HEK293 (cell line): Measurements from ENCODE around the gene MARK3.
A peak's percentile ranks its signal among the peaks of the same experiment; 100 is the strongest.

Source experiments
- CTCF ChIA-PET: fragments of 350-600 bp; formaldehyde crosslinking; extraction: SDS; loops from one replicate; lab custom pipeline; 2021; ENCODE audit warnings: antibody characterized with exemption; lab: Yijun Ruan, JAX
- POLR2A ChIA-PET: fragments of 300-600 bp; formaldehyde crosslinking; extraction: SDS; loops from one replicate; lab custom pipeline; 2020; ENCODE audit warnings: antibody characterized with exemption, inconsistent platforms; lab: Yijun Ruan, JAX
- H3K27ac ChIP-seq: fragments of 200-500 bp; sonication (Bioruptor generic); 2 replicates; pipeline ENCODE4 v1.5.1; 2014; ENCODE audit warnings: low read depth, low read length, control low read depth, inconsistent platforms; ENCODE audit errors: extremely low read depth
- H3K36me3 ChIP-seq, 2 experiments: fragments of 200-500 bp in 1 of 2; sonication (Bioruptor generic) in 1 of 2; 1 replicate in 1 of 2; 2 replicates in 1 of 2; pipeline ENCODE4 v1.5.1; 2014 to 2017; ENCODE audit warnings: inconsistent platforms in 2 of 2, low read length in 2 of 2; ENCODE audit not compliant: control insufficient read depth in 2 of 2, insufficient read depth in 1 of 2
- H3K4me1 ChIP-seq: fragments of 200-500 bp; sonication (Bioruptor generic); 2 replicates; pipeline ENCODE4 v1.5.1; 2014; ENCODE audit warnings: mild to moderate bottlenecking, low read length, inconsistent platforms; ENCODE audit not compliant: control insufficient read depth, insufficient read depth
- H3K4me3 ChIP-seq: 2 replicates; pipeline ENCODE4 v1.5.1; 2011; ENCODE audit warnings: low read depth, mild to moderate bottlenecking, control low read depth, low read length, moderate library complexity
- H3K9me3 ChIP-seq: fragments of 200-500 bp; sonication (Bioruptor generic); 2 replicates; pipeline ENCODE4 v1.5.1; 2014; ENCODE audit warnings: low read depth, low read length, inconsistent platforms; ENCODE audit not compliant: control insufficient read depth, insufficient read depth
- FEZF1 ChIP-seq: fragments of 450-650 bp; formaldehyde crosslinking; IDR thresholded peaks from 2 replicates; pipeline ENCODE4 v1.5.1; 2016; ENCODE audit warnings: missing biosample characterization, missing genetic modification characterization
- IKZF3 ChIP-seq: fragments of 450-650 bp; IDR thresholded peaks from 2 replicates; pipeline ENCODE4 v1.5.0; 2018; ENCODE audit warnings: missing biosample characterization, mild to moderate bottlenecking, missing genetic modification characterization, moderate library complexity
- KLF16 ChIP-seq: fragments of 450-650 bp; formaldehyde crosslinking; IDR thresholded peaks from 2 replicates; pipeline ENCODE4 v1.5.1; 2017; ENCODE audit warnings: missing biosample characterization, missing genetic modification characterization
- ZNF140 ChIP-seq: fragments of 450-650 bp; formaldehyde crosslinking; IDR thresholded peaks from 2 replicates; pipeline ENCODE4 v1.5.1; 2016; ENCODE audit warnings: missing biosample characterization, missing genetic modification characterization
- ZNF2 ChIP-seq: fragments of 450-650 bp; formaldehyde crosslinking; IDR thresholded peaks from 2 replicates; pipeline ENCODE4 v1.5.1; 2016; ENCODE audit warnings: missing biosample characterization, missing genetic modification characterization
- ZNF335 ChIP-seq: fragments of 450-650 bp; formaldehyde crosslinking; conservative IDR thresholded peaks from 2 replicates; pipeline ENCODE4 v1.5.1; 2016; ENCODE audit warnings: missing biosample characterization, missing genetic modification characterization
- ZNF366 ChIP-seq: fragments of 450-650 bp; formaldehyde crosslinking; conservative IDR thresholded peaks from 2 replicates; pipeline ENCODE4 v1.5.1; 2016; ENCODE audit warnings: missing biosample characterization, missing genetic modification characterization
- ZNF48 ChIP-seq: fragments of 450-650 bp; formaldehyde crosslinking; IDR thresholded peaks from 2 replicates; pipeline ENCODE4 v1.5.1; 2016; ENCODE audit warnings: missing biosample characterization, missing genetic modification characterization
- ZNF514 ChIP-seq: fragments of 450-650 bp; formaldehyde crosslinking; IDR thresholded peaks from 2 replicates; pipeline ENCODE4 v1.5.1; 2016; ENCODE audit warnings: missing biosample characterization, missing genetic modification characterization
- ZNF600 ChIP-seq: fragments of 450-650 bp; formaldehyde crosslinking; IDR thresholded peaks from 2 replicates; pipeline ENCODE4 v1.5.1; 2016; ENCODE audit warnings: missing biosample characterization, missing genetic modification characterization
- ZNF654 ChIP-seq: fragments of 450-650 bp; formaldehyde crosslinking; IDR thresholded peaks from 2 replicates; pipeline ENCODE4 v1.5.1; 2016; ENCODE audit warnings: low read depth, missing biosample characterization, missing genetic modification characterization
- ZNF660 ChIP-seq: fragments of 450-650 bp; IDR thresholded peaks from 2 replicates; pipeline ENCODE4 v1.5.1; 2018; ENCODE audit warnings: missing biosample characterization, mild to moderate bottlenecking, missing genetic modification characterization
- ZNF677 ChIP-seq: fragments of 450-650 bp; IDR thresholded peaks from 2 replicates; pipeline ENCODE4 v1.5.0; 2018; ENCODE audit warnings: missing biosample characterization, mild to moderate bottlenecking, missing genetic modification characterization, moderate library complexity
- ZSCAN30 ChIP-seq: fragments of 450-650 bp; IDR thresholded peaks from 2 replicates; pipeline ENCODE4 v1.5.1; 2018; ENCODE audit warnings: missing biosample characterization, mild to moderate bottlenecking, missing genetic modification characterization, moderate library complexity
- ZXDB ChIP-seq: fragments of 450-650 bp; formaldehyde crosslinking; IDR thresholded peaks from 2 replicates; pipeline ENCODE4 v1.5.1; 2016; ENCODE audit warnings: missing biosample characterization, missing genetic modification characterization
- TF ChIP-seq, protein P1 (sequence below): fragments of 450-650 bp; formaldehyde crosslinking; IDR thresholded peaks from 2 replicates; pipeline ENCODE4 v1.5.1; 2016; ENCODE audit warnings: missing biosample characterization, missing genetic modification characterization
- TF ChIP-seq, protein P2 (sequence below): fragments of 450-650 bp; formaldehyde crosslinking; IDR thresholded peaks from 2 replicates; pipeline ENCODE4; 2016; ENCODE audit warnings: missing biosample characterization, missing genetic modification characterization
- TF ChIP-seq, protein P3 (sequence below): fragments of 450-650 bp; formaldehyde crosslinking; IDR thresholded peaks from 2 replicates; pipeline ENCODE4 v1.5.1; 2017; ENCODE audit warnings: missing biosample characterization, missing genetic modification characterization

MARK3 gene

DNA sequence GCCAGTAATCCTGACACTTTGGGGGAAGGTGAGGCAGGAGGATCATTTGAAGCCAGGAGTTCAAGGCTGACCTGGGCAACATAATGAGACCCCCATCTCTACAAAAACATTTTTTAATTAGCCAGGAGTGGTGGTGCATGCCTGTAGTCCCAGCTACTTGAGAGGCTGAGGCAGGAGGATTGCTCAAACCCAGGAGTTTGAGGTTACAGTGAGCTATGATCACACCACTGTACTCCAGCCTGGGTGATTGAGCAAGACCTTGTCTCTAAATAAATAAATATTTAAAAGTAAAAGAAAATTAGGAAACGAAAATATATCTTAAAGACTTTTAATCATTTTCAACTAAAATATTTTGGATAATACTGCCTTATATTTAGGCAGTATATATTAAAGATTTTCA, 111.6 kb downstream of the MARK3 start:
- no peaks in the 10 kb centered on the region for H3K9me3 ChIP-seq
- no peaks in the 10 kb centered on the region for H3K4me1 ChIP-seq
- POLR2A ChIA-PET = no interaction called here
- no peak for TF ChIP-seq ZNF677
- no peak overlapping the region for H3K4me3 ChIP-seq
- CTCF ChIA-PET = interaction anchor here (0.6 to 1.2 kb wide), 2 partner anchors 10 to 528 kb away, joined by 3 read pairs; no protein-coding TSS in a partner anchor
- no peak overlapping the region for H3K27ac ChIP-seq
- H3K36me3 ChIP-seq = peaks cover 54 to 59% of the 10 kb centered on the region in 2 experiments

DNA sequence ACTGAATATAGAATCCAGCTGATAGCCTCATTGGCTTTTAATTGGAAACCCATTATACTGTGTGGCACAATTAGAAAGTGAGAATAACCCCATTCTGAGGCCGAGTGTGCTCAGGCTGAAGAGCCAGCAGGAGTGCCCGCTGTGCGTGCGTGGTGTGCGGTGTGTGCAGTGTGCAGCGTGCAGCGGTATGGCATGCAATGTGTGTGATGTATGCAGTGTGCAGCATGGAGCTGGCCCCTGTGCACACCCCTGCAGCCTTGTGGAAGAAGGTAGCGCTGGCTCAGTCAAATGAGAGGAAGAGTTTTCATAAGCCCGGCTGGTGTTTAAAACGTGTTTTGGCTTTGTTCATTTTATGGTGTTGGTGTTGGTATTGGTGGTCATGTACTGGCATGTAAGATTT, 114.5 kb downstream of the MARK3 start:
- POLR2A ChIA-PET = no interaction called here
- H3K4me3 ChIP-seq = no peak overlapping the region

DNA sequence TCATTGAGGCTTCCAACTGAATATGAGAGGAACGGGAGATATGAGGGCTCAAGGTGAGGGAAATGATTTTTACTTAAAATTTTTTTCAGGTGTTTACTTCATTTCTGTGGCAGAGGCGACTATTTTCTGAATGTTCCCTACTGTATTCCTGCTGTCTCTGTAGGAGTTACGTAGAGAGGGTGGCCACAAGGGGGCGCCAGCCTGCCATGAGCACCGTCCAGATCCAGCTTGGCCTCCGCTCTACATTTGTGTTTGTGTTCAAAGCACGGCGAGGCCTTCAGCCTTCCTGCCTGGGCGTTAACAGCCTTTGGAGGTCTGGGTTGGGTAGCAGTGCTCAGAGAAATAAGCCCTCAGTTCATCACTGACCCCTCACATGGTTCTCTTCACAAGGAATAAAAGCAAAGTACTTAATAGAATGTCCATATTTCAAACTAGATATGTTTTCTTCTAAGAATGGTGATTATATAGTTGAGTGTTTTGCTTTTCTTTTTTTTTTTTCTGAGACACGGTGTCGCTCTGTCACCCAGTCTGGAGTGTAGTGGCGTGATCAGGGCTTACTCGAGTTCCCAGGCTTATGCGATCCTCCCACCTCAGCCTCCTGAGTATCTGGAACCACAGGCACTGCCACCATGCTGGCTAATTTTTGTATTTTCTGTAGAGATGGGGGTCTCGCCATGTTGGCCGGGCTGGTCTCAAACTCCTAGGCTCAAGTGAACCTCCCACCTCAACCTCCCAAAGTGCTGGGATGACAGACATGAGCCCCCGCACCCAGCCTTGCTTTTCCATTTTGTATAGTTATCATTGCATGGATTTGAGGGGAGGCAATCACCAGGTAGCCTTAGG, 115.2 kb downstream of the MARK3 start:
- no peaks in the 10 kb centered on the region for H3K4me1 ChIP-seq
- H3K9me3 ChIP-seq = no peaks in the 10 kb centered on the region
- no peak overlapping the region for H3K4me3 ChIP-seq
- peaks cover 35 to 68% of the 10 kb centered on the region in 2 experiments for H3K36me3 ChIP-seq
- ChIA-PET POLR2A (no interaction called here), CTCF (interaction anchor here (0.6 to 3.8 kb wide), 15 partner anchors 8 to 192 kb away, joined by 3 to 25 read pairs (median 5); no protein-coding TSS in a partner anchor)
- TF ChIP-seq ZNF654 (tag by site-specific recombination) (peak; percentile 79), KLF16 (tag by site-specific recombination) (no peak), ZXDB (0 out of 2 replicates have a peak, but pooled peaks have one; percentile 19), ZNF48 (tag by site-specific recombination) (no peak), ZNF600 (tag by site-specific recombination) (peak; percentile 69), ZNF140 (no peak), ZNF335 (tag by site-specific recombination) (0 out of 2 replicates have a peak, but pooled peaks have one; percentile 15), ZSCAN30 (tag by site-specific recombination) (peak; percentile 82), ZNF660 (peak; percentile 81; the same call in 1 of the 2 replicates), ZNF2 (tag by site-specific recombination) (0 out of 2 replicates have a peak, but pooled peaks have one; percentile 51), FEZF1 (no peak), ZNF366 (0 out of 2 replicates have a peak, but pooled peaks have one; percentile 47)
- TF ChIP-seq, protein P1, sequence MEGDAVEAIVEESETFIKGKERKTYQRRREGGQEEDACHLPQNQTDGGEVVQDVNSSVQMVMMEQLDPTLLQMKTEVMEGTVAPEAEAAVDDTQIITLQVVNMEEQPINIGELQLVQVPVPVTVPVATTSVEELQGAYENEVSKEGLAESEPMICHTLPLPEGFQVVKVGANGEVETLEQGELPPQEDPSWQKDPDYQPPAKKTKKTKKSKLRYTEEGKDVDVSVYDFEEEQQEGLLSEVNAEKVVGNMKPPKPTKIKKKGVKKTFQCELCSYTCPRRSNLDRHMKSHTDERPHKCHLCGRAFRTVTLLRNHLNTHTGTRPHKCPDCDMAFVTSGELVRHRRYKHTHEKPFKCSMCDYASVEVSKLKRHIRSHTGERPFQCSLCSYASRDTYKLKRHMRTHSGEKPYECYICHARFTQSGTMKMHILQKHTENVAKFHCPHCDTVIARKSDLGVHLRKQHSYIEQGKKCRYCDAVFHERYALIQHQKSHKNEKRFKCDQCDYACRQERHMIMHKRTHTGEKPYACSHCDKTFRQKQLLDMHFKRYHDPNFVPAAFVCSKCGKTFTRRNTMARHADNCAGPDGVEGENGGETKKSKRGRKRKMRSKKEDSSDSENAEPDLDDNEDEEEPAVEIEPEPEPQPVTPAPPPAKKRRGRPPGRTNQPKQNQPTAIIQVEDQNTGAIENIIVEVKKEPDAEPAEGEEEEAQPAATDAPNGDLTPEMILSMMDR (tag by site-specific recombination) = peak; percentile 81
- TF ChIP-seq, protein P2, sequence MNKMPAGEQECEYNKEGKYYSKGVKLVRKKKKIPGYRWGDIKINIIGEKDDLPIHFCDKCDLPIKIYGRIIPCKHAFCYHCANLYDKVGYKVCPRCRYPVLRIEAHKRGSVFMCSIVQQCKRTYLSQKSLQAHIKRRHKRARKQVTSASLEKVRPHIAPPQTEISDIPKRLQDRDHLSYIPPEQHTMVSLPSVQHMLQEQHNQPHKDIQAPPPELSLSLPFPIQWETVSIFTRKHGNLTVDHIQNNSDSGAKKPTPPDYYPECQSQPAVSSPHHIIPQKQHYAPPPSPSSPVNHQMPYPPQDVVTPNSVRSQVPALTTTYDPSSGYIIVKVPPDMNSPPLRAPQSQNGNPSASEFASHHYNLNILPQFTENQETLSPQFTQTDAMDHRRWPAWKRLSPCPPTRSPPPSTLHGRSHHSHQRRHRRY = no peak
- no peak overlapping the region for H3K27ac ChIP-seq

More for the DNA sequence above, 114.5 kb downstream of the MARK3 start:
- no peak overlapping the region for H3K27ac ChIP-seq
- peaks cover 41 to 67% of the 10 kb centered on the region in 2 experiments for H3K36me3 ChIP-seq
- H3K4me1 ChIP-seq = no peaks in the 10 kb centered on the region
- TF ChIP-seq ZNF600 (tag by site-specific recombination) = peak; percentile 82
- no peak for TF ChIP-seq ZNF514 (tag by site-specific recombination)
- TF ChIP-seq, protein P3, sequence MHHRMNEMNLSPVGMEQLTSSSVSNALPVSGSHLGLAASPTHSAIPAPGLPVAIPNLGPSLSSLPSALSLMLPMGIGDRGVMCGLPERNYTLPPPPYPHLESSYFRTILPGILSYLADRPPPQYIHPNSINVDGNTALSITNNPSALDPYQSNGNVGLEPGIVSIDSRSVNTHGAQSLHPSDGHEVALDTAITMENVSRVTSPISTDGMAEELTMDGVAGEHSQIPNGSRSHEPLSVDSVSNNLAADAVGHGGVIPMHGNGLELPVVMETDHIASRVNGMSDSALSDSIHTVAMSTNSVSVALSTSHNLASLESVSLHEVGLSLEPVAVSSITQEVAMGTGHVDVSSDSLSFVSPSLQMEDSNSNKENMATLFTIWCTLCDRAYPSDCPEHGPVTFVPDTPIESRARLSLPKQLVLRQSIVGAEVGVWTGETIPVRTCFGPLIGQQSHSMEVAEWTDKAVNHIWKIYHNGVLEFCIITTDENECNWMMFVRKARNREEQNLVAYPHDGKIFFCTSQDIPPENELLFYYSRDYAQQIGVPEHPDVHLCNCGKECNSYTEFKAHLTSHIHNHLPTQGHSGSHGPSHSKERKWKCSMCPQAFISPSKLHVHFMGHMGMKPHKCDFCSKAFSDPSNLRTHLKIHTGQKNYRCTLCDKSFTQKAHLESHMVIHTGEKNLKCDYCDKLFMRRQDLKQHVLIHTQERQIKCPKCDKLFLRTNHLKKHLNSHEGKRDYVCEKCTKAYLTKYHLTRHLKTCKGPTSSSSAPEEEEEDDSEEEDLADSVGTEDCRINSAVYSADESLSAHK (tag by site-specific recombination) = peak; percentile 24; the same call in 1 of the 2 replicates
- TF ChIP-seq IKZF3 = no peak
- CTCF ChIA-PET = interaction anchor here (0.5 to 3.8 kb wide), 14 partner anchors 9 to 172 kb away, joined by 3 to 25 read pairs (median 4); no protein-coding TSS in a partner anchor
- H3K9me3 ChIP-seq = no peaks in the 10 kb centered on the region
